ENCODE results near the gene PTHLH.

The PTHLH gene

DNA sequence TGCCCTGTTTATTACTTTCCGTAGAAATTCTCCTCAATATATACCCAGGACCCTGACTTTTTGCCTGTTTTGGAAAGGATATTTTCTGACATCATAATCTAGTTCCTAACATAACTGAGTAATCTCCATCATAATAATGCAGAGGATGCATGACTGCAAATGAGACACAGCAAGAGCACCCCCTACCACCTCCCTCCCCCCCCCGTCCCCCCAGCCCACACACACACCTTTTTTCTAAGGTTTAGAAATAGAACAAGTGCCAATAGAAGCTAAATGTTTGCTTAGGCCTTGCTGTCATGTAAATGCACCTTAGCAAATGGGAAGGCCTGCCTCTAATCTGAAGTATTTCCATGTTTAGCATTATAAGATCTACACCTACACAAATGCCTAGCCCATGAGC lies at the start of gene PTHLH:
Gene PTHLH (minus strand): TSS at position 13 of the 400 bp plus-strand sequence. CDS start 3,239 bp downstream, outside the sequence.
- no peak for DNase-seq

DNA sequence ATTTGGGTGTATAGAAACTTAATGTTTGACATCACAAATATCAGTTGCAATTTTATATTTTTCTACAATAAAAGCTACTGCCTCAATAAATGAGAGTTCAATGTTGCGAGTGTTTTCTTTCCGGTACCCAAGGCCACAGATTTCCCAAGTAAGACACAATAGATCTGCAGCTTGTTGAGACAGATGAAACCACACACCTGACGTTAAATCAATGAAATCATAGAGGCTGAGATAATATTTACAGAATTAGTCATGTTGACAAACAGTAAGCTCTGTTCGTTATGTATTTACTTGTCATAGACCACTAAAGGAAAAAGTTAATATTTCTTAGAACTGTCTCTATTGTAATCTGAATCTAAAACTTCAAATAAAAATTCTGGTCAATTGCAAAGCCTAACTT lies 49.2 kb upstream of the PTHLH start:
- DNase-seq, result no peak

DNA sequence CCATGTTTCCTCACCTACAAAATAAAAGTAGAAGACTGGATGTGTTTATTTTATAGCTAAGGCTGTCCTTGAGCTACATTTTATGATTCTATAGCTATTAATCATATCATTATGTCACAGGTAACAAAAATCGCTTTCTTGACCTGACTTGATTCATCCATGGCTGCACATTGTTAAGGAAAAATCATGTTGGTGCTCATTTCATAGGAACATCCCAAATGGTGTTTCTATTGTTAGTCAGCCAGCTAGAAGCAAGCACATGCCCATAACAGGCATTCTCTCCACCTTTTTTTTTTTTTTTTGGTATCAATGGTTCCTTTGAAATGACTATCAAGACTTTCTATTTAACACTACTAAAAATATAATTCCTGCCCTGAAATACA lies 45.3 kb upstream of the PTHLH start:
- no peak for DNase-seq

DNA sequence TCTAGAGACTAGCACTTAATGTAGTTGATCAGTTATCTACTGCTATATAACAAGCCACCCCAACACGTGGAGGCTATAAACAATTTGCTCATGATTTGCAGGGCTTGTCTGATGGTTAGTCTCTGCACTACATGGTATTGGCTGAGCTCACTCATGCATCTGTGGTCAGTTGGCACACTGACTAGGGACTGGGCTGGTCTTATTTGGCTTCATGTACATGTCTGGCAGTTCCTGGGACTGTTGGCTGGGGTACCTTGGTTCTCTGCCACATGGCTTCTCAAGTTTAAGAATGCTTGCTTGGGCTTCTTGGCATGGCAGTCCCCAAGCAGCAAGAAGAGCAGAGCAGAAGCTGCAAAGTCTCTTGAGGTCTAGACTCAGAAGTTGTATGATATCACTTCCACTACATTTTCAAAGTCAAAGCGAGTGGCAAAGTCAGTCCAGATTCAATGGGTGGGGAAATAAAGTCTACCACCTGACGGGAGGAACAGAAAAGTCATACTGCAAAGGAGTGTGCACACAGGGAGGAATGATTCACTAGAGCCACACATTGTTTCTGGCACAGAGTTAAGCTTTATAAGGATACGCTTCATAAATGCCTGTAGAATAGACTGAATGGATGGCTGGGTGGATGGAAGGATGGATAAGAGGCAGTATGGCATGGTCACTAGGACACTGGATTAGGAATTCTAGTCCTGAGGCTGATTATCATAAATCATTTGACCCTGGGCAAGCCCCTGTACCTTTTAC lies 44.8 kb upstream of the PTHLH start:
- DNase-seq, result no peak

DNA sequence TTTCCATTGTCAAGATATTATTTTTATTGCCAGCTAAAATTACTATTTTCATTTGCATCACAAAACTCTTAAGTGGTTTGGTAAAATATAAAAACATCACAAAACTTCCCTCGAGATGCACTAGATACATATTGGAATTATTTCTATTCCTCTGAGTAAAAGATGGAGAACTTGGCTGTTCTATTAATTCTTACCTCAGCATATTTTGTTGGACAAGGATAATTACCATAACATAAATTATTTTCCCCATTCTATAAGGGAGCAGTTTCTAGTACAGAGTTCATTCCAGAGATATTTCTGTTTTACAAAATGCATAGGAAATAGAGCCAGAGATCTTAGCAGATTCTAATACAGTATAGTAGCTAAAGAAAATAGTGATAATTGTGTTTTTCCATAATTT lies 42.6 kb upstream of the PTHLH start:
- no peak for DNase-seq

DNA sequence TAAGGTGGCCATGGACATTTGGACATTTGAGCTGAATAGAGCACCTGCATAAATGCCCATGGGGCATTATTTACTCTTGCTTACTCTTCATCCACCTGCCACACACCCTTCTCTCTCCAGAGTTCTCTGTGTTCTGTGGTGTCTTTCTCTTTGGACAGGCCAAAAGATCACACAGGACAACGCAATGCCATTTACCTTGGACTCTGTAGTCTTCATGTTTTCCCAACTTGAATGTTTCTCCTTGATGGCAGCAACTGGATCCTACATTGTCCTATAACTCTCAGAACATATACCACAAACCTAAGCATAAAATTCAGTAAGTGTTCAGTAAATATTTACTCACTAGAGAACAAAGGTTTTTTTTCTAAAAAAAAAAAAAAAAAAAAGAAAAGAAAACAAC lies 41.7 kb upstream of the PTHLH start:
- no peak for DNase-seq

DNA sequence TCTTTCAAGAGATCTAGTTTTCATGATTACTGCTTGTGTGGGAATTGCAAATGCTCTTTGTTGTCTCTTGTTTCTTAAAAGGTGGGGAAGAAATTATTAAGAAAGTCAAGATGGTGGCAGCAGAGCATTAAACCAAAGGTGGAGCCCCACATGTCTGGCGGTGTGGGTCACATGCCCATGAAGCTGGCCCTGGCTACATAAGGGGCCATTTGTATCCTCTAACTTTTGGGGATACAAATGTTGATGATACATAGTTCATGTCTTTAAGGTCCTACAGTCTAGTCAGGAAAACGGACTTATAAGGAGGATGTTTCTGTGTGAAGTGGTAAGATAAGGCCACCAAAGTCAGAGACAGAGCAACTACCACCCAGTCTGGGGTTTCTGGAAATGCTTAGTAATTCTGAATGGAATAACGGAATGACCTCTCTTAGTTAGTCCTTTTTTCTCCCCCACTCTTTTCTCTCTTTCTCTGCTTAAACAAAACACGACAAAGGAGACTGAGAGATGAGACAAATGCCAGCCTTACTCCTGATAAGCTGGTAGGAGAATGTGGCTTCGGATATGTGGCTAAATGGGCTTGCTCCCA lies 39.9 kb upstream of the PTHLH start:
- no peak for DNase-seq

DNA sequence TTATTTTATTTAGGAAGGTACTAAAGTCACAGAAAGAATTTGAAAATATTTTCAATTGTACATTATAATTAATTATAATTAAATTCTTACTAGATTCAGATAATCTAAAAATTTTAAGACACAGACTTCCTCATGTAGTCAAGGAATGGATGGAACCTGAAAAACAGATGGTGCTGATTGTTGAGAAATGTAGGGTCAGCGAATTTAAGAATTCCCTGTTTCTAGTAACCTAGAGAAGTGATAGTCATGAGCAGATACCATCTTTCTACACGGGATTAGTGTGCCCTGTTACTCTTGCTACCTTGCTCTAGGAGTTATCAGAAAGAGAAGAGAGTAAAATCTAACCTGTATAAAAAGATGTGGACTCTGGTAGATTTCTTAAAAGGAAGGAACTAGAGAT lies 37.5 kb upstream of the PTHLH start:
- no peak for DNase-seq

DNA sequence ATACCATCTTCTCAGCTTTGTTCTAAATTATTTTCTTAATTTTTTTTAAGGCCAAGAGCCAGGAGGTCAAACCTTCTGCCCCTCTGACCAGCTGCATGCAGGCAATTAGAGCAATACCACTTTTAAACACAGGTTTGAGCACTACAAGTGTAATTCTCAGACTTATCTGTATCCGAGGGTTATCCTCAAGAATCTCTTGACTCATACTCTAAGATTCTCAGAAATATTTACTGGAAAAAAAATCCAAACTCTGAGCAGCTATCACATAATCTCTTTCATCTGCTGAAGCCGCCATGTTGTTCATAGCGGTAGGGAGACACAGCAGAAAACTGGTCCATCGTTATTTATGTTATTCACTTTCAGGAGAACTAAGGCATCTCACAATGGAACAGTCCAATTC lies 27.4 kb upstream of the PTHLH start:
- no peak for DNase-seq

DNA sequence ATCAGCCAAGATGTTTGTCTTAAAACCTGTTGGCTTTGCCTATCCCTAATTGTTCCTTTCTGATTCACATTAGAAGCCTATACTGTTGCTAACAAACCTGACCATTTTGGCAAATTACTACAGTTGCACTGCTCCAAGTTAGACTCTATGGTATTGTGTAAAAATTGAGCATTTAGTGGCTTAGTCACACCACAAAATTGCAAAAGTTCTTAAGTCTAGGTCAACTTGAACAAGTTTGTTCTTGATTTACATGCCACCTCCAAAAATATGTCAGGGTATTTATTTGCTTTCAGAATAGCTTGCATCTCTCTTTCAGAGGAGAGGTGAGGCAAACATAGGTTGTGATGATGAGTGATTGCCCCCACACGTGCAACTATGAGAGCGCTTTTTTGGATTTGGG lies 27.0 kb upstream of the PTHLH start:
- no peak for DNase-seq

DNA sequence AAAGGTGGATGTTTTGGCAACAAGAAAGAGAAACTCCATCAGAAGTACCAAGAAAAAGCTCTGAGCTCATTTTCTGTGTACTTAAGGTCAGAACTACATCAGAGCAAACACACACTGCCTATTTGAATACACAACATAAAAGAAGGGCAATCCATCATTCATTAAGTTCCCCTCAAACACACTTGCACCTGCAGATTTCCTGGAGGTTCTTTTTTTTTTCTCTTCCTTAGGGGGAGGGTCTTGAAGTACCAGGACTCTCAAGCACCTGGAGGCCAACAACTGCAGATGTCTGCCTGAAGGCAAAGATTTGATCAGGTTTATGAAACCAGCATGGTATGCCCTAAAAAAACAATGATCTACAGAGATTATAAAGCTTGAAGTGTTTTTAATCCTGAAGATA lies 26.1 kb upstream of the PTHLH start:
- DNase-seq, result no peak

DNA sequence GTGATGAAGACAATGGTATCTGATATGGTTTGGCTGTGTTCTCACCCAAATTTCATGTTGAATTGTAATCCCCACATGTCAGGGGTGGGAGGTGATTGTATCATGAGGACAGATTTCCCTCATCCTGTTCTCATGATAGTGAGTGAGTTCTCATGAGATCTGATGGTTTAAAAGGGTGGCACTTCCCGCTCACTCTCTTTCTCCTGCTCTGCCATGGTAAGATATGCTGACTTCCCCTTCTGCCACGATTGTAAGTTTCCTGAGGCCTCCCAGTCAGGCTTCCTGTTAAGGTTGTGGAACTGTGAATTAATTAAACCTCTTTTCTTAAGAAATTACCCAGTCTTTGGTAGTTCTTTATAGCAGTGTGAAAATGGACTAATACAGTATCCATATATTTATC lies 25.6 kb upstream of the PTHLH start:
- no peak for DNase-seq

DNA sequence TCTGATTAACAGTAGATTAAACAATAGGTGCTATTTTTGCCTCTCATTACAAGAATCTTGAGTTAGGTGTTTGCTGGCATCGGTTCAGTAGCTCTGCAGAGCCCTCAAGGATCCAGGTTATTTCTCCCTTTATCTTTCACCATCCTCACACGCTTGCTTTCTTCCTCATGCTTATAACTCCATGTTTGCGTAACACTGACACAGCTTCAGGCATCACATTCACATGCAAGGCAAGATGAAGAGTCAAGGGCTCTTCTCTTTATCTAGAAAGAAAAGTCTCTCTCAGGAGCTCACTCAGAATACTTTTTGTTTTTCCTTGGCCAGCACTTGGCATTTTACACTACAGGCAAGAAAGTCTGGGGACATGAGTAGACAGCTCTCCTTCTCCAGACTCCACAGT lies 24.2 kb upstream of the PTHLH start:
- DNase-seq, result no peak

DNA sequence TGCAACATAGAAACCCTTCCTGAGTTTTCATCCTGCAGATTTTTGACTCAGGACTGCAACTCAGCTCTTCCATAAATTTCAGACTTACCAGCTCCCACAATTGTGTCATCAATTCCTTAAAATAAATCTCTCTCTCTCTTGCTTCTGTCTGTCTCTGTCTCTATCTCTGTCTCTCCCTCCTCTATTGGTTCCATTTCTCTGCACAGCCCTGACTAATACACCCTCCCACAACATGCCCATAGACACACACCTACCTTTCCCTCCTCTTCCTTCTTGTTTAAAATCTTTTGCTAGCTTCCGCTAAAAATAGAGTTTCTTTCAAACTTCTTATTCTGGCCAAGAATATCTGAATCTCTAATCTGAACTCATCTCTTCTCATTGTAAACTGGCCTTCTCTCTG lies 22.9 kb upstream of the PTHLH start:
- no peak for DNase-seq

DNA sequence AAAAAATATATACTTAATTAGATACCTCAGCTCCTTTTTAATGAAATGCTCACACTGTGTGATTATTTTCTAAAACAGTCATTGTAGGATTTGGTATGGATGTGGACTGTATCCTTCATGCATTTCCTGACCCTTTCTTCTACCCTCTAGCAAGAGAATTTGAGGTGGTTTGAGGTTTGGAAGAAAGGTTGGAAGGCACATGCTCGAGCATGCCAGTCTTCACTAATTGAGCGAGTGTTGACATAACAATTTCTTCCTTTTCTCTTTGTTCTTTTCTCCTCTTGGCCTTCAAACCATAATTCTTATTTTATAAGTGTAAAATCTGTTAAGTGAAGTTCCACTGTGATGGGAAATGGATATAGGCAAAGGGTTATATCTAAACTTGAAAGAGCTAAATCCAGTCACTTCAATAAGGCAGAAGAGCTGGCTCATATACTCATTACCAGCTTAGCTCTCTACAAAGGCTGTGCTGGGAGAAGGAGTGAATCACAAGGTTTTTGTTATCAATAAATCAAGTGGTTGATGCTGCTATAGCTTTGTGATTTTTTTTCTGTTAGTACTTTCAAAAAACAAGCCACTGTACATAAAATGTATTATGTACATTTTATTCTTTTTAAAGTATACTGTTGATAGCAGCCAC lies 16.2 kb upstream of the PTHLH start:
- DNase-seq, result no peak

DNA sequence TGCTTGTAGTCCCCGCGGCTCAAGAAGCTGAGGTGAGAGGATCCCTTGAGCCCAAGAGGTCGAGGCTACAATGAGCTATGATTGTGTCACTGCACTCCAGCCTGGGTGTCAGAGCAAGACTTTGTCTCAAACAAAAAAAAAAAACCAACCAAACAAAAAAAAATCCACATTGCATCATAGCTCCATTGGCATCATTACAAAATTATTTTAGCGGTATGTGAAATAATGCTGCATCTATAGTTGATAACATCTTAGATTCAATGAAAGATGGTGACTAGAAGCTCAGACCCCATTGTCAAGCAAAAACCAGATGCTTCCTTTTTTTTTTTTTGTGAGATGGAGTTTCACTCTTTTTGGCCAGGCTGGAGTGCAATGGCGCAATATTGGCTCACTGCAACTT lies 14.8 kb upstream of the PTHLH start:
- DNase-seq, result no peak

DNA sequence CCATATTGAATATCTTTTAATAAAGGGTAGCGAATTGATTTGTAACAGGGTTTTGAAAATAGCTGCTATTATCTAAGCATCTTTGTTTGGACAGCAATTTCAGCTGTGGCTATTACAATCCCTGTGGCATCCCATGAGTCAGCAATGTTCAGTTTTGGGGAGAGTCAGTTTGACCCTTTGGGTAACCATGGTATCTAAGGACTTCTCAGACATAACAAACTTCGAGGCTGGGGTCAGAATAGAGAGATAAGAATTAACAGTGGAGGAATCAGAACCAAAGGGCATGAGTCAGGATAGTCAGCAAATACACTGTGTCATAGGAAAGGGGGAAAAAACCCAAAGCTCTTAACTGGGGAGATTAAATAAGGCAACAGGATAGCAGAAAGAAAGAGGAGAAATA lies 11.7 kb upstream of the PTHLH start:
- DNase-seq, result no peak

DNA sequence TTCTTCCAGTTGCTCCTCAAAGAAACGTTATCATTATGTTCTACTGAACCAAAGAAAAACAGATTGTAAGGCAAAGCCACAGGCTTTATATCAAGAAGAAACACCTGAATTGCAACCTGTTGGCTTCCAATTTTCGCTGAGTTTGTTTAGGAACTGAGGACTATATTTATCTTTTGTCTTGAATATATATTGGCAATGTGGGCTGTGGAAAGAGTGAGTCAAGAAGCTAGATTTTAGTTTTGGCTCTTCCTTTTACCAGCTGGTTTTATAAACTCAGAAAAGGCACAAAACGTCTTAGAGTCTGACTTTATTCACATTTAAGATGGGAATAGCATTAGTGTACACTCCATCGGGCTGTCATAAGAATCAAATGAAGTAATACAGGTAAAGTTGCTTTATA lies 10.4 kb upstream of the PTHLH start:
- no peak for DNase-seq

DNA sequence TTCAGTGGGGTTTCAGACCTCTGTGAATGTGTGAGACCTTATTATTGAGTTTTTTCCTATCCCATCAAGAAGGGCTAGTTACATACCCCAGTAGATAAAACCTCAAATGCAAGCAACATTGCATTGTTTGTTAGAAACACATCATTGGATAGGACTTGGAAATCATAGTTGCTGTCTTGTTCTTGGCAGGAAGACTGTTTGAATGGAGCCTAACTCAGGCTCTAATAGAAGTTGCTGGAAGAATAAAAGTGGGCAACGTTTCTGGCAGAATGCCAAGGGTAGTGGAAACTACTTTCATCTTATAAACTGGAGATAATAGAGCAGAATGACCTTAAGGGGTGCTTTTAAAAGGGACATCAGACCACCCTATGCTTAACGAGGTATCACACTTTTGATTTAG lies 9.9 kb upstream of the PTHLH start:
- DNase-seq, result no peak

DNA sequence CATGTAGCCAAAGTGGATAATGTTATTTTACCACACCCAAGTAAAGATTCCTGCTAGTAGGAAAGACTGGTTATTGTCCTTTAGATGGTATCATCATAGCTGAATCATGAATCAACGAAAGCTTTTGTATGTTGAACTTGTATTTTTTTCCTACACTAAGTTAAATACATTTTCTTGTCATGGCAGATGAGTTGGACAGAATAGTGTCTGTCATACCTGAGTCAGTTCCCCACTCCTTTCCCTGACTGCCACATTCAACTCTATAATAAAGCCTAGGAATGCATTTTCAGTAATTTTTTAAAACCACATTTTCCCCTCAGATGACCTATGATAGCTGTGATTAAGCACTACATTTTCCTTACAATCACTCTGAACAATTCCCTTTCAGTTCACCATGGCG lies 9.3 kb upstream of the PTHLH start:
- no peak for DNase-seq

DNA sequence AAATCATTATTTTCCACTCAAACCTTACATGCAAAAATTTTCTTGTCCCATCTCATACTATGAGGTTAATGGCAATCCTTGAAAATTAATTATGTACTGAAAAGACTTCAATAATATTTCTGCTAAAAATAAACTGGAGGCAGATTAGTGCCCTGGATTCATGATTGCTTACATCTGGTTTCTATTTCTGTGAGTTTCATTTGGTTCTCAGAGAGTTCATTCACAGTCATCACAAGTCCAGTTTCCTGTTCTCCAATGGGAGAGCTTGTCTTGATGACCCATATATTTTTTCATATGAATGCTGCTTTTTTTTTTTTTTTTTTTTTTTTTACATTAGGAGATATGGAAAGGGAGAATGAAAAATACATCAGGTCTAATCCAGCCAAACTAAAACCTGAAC lies 6.6 kb upstream of the PTHLH start:
- DNase-seq, result no peak

DNA sequence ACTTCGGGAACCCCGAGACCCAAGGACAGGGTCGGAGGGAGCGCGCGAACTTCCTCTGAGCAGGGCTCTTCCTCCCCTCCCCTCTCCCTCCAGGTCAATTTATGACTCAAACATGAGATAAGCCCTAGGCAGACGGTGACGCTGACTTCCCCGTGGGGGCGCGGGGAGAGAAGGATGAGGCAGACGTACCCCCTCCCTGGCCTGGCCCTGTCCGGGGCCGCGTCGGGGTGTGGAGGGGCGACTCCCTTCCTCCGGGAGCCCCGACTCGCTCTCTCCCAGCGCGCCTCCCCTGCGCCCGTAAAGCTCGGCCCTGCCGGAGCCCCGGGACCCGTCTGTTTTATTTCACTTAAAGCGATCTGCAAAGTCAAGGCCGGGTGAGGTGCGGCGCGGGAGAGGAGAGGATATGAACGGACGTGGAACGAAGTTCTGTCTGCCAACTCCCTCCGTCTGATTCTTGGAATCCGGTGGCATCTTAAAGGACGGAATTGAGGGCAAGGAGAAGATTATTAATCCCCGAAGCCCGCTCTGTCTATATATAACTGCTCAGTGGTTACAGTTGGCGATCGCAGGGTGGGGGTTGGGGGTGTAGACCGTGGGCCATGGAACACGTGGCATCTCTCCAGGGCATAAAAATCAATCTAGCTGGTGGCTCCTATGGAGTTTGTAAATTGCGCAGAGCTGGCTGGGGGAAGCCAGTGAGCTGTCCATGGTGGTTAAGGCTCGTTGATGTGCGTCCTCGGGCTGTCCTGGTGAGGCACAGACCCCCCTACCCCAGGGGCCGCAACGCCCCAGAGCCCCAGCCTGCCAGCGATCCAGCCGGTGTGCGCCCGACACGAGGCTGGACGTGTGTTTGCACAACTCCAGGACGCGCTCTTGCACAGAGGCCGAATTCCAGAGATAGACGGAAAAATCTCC lies 2.9 kb upstream of the PTHLH start:
- no peak for DNase-seq

DNA sequence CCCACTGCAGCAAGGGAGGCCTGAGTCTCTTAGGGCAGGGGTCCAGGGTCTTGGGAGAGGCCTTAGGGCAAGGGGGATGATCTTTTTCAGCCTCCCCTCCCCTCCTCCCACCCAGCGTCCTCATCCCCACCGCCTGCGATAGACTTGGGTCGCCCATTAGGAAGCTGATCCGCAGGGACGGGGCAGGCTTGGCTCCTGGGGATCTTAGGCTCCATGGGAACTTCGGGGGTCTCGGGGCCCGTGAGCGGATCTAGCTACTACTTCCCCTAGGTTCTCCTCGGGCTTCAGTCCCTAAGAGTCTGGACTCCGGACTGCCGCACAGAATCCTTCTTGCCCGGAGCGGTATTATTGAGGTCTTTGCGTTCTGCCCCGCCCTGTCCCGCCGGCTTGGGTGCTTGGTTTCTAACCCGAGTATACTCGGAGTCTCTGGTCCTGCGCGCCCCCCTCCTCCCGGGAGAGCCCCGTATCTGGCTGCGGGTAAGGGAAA lies 2.2 kb upstream of the PTHLH start:
- no peak for DNase-seq
